GM21381 (cell line): ENCODE measurements around the gene PGGHG.
"Not testable (repeated sequence)": the region's sequence is repeated elsewhere in the genome, so short reads cannot be mapped to it uniquely, and the experiment has no call there.

ENCODE experiments used
- ATAC-seq: cut with Tn5 transposase; IDR thresholded peaks from one replicate; pipeline ENCODE4 v1.9.1; 2021; ENCODE audit warnings: mild to moderate bottlenecking, moderate library complexity; ENCODE audit not compliant: unreplicated experiment

The PGGHG gene

GRCh38 chr11:329886-330253, 40.9 kb downstream of the PGGHG start:
- ATAC-seq: no peak

DNA sequence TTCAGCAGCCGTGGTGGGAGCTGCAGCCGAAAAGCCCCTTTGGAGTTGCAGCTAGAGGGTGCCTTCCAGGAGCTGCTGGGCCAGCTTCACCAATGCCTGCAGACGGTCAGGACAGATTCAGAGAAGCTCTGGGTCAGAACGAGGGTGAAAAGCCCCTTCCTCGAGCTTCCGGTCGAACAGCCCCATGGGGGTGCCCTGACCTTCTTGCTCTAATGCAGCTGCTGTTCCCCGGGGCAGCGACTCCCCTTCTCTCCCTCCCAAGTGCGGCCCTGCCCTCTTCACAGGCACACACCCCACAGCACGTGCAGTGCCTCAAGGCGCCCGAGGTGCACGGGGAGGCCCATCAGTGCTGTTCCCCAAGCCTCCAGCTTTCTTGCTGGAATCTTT, 41.4 kb downstream of the PGGHG start:
- ATAC-seq: no peak

DNA sequence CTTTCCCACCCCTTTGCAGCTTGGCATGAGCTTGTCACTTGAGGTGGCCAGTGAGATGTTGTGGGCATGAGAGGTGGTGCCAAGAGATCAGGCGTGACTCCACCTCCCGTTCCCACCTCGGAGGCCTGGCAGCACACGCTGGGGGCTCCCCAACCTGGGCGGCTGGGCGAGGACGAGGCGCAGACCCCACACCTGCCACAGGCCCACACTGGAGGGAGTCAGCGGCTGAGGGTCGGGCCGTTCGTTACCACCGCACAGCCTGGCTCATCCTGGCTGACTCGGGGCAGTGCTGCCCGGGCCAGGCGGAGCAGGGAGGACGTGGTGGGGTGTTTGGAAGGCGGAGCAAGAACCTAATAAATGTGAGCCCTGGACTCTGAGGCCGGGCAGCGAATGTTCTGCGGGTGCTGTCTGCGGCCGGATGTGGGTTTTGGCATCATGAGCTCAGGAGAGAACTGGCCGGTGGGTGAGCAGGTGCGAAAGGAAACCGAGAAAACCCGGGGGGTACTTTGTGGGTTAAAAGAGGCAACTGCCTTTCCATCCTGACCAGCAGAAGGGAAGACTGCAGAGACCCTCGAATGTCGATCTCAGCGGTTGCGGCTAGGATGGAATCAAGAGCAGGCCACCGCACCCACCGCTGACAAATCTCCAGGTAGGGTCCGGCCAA, 41.9 kb downstream of the PGGHG start:
- ATAC-seq: no peak

- no peak for ATAC-seq
These were observed 42.6 kb downstream of the PGGHG start for GRCh38 chr11:331358-332060.

DNA sequence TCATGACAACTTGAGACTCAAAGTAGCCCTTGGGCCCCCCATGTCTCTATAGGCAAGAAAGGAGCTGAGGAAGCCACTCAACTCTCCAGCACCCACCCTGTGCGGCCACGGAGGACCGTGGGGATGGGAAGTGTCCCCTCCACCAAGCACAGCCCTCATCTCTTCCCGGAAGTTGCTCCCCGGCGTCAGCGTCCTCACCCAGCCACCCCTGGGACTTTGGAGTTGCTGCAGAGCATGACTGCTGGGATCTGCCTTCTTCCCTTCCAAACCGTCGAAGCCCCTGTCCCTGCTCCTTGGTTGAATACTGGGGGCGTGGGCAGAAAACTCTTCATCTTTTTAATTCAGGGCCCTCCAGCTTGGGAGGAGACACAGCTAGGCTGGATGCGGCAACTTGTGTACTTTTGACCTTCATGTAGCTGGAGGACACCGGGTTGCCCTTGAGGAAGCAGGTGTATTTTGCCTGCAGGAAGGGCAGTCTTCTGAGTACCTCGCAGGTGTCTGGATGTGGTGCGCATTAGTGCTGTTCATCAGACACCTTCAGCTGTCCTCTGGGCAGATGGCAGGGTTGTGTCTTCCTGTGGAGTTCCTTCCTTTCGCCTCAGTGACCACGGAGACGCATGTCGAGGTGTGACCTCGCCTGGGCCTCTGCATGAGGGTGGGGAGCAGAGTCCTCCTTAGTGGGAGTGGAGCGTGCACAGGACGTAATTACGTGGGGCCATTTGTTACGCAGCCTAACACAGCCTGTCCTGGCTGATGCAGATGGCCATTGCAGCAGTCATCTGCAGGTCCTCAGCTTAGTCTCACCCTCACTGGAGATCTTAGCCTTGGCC, 43.9 kb downstream of the PGGHG start:
- no peak for ATAC-seq

DNA sequence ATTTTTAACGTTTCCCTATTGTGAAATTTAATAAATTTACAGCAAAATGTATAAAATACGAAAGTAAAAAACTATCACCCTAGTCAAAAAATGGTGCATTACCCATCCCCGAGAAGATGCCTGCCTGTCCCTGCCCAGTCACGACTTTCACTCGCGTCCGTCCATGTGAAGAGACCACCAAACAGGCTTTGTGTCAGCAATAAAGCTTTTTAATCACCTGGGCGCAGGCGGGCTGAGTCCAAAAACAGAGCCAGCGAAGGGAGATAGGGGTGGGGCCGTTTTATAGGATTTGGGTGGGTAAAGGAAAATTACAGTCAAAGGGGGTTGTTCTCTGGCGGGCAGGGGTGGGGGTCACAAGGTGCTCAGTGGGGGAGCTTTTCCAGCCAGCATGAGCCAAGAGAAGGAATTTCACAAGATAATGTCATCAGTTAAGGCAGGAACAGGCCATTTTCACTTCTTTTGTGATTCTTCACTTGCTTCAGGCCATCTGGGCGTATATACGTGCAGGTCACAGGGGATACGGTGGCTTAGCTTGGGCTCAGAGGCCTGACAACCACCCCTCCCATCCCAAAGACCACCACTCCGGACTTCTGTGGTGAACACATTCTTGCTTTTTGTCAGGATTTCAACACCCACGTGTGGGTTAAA, 44.8 kb downstream of the PGGHG start:
- not testable (repeated sequence) for ATAC-seq

DNA sequence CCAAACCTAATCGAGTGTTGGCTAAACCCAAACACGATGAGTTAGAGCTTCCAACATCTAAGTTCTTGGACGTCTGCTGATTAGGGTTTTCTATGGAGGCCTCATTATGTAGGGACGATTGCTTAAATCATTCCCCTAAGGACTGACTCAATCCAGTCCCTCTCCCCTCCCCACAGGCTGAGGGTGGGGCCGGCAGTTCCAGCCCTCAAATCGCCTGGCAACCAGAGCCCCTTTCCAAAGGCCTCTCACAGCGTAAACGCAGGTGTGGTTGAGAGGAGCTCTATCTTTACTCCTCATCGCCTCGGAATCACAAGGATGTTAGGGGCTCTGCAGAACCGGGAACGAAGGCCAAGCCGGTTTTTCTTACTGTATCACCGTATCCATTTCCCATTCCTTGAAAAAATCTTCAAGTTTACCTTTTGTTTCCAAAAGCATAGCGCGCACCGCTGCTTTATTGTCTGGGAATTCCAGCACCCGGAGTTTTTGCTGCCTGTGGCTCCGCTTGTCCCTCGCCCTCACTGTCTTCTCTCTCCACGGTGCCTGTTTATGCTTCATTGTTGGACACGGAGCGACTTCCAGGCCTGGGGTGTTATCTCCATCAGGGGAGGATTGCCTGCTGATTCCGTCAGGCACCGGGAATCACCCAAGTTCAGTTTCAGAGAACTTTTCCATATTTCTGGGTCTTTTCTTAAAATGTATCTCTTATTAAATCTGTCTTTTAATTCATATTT, 45.5 kb downstream of the PGGHG start:
- ATAC-seq: no peak

DNA sequence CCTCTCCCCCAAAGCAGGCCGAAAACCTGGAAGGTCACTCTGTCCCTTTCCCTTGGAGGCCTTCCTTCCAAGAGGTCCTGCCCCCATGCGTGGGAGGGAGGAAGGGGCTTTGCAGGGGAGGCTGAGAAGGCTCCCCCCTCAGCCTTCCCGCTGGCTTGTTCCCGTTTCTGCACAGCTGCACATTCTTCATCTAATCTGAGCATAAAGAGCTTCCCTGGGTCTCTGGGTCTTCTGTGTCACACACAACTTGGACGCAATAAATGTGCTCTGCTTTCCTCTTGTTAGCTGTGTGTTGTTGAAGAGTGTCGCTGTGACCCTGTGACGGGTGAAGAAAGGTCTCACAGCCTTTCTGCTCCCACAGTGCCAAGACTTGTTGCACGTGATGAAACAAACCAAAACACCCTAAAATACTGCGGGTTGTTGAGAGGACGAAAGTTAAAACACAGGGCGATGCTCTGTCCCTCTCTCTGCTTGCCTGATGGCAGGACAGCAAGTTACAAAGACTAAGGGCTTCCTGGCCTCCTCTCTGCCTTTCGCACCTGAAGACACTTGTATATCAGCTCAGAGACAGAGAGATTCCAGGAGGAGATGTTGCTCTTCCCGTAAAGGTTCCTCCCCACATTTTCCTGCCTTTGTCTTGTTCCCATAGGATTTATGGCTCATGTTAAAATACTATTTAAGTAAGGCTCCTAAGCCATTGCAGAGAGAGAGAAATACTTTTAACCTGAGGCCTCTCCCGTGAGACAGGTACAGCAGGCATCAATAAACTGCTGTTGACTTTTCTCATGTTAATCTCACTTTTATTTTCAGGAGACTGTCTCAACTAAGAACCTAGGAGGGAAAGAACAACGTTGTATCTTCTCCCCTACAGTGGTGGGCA, 47.1 kb downstream of the PGGHG start:
- no peak for ATAC-seq

- ATAC-seq: no peak
These were observed 47.8 kb downstream of the PGGHG start for GRCh38 chr11:336659-337198.

DNA sequence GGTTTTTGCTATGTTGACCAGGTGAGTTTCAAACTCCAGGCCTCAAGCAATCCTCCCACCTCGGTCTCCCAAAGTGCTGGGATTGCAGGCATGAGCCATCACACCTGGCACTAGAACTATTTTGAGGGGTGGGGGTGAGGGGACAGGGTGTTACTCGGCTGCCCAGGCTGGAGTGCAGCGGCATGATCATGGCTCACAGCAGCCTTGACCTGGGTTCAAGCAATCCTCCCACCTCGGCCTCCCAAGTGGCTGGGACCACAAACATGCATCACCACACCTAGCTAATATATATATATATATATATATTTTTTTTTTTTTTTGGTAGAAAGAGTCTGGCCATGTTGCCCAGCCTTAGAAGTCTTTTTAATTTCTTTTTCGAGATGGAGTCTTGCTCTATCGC, 48.8 kb downstream of the PGGHG start:
- no peak for ATAC-seq

DNA sequence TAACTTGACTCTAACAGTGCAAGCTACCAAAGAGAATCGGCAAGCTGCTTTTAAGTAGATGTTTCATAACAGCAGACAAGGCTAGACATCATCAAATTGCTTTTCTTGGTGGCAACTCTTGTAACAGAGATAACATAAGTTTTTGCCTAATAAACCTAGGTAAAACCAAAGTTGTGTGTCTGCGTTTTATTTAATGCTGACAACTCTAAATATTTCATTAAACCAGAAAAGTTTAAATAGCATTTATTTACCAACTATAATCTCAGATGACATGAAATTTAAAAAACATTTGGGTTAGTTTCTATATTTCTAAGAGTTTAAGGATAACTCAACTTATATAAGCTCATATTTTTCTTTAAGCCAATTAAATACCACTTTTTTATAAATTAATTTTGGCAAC, 51.0 kb downstream of the PGGHG start:
- ATAC-seq: no peak

GRCh38 chr11:340539-341512, 51.9 kb downstream of the PGGHG start:
- no peak for ATAC-seq

DNA sequence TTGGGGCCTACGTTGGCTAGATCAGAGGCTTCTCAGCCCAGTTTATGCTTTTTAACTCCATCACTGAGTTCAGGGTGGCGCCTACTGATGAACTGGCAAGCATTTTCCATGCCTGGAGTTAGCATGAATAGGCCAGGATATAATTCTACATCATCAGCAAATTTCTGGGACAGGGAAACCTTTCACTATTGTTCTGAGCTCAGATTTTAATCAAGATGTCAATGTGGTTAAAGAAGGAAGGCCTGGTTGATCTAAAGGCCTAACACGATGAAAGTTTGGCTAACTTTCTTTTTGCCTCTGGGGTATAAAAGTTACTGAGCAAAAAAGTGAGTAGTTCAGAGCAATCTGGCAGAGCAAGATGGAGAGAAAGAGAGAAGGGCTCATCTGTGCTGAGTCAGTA, 53.4 kb downstream of the PGGHG start:
- no peak for ATAC-seq

- ATAC-seq: no peak
These were observed 56.1 kb downstream of the PGGHG start for GRCh38 chr11:344836-345578.
